Activated CD4-positive, alpha-beta T cell treated with anti-CD3 and anti-CD28 coated beads for 1 hour (primary cell): Measurements from ENCODE around the gene PPP6R3.

Experiments
- DNase-seq: peaks from one replicate; pipeline ENCODE4 v3.0.0-alpha.2; 2020

The PPP6R3 gene

DNA sequence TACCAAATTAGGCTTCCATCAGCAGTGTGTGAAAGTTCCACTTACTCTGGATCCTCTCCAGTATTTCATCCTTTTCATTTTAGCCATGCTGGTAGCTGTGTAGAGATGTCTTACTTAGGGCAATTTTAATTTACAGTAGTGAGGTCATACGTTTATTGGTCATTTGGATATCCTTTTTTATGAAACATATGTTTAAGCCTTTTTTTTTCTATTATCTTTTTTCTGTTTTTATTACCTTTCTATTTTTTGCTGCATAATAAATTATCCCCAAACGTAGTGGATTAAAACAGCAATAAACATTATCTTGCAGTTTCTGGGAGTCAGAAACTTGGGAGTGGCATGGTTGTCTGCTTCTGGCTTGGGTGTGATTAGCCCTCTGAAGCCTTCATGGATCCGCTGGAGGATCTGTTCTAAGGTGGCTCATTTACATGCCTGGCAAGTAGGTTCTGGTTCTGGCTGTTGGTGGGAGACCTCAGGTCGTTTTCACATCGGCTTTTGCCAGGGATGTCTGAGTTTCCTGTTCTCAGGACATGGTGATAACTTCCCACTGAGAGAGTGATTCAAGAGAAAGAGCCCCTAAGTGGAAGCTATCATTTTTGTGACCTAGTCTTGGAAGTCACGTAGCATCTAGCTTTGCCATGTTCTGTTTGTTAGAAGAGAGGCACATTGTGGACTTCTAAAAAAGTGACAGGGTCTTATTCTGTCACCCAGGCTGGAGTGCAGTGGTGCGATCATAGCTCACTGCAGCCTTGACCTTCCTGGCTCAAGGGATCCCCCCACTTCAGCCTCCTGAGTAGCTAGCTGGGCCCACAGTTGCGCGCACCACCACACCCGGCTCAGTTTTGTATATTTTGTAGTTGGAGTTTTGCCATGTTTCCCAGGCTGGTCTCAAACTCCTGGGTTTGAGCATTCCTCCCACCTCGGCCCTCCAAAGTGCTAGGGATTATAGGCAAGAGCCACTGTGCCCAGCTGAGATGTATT, 38.6 kb downstream of the PPP6R3 start:
- DNase-seq, result no peak

DNA sequence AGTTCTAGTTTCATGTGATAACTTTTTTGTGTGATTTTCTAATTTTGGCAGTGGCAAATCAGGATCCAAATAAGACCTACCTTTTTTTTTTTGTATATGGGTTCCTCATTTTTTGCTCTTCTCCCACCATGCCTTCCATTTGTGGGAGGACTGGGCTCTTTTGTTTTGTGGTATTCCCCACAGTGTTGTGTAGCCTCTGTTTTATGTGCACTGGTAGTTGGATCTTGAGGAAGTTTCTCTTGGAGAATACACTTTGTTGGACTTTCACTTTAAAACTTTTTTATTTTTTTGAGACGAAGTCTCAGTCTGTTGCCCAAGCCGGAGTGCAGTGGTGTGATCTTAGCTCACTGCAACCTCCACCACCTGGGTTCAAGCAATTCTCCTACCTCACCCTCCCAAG, 39.7 kb downstream of the PPP6R3 start:
- DNase-seq, result no peak

DNA sequence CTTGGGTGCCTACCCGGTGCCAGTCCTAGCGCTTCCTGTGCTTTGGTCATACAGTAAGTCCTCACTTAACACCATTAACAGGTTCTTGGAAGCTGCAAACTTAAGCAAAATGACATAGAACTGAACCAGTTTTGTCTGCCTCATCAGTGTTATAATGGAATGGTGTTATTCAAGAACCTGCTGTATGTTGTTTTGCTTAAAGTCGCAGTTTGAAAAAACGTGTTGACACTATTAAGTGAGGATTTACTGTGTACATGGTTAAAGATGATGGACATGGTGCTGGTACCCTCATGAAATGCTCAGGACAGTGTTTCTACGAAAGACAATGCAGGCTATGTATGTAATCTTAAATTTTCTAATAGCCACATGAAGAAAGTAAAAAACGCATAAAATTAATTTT, 41.3 kb downstream of the PPP6R3 start:
- DNase-seq, result no peak

DNA sequence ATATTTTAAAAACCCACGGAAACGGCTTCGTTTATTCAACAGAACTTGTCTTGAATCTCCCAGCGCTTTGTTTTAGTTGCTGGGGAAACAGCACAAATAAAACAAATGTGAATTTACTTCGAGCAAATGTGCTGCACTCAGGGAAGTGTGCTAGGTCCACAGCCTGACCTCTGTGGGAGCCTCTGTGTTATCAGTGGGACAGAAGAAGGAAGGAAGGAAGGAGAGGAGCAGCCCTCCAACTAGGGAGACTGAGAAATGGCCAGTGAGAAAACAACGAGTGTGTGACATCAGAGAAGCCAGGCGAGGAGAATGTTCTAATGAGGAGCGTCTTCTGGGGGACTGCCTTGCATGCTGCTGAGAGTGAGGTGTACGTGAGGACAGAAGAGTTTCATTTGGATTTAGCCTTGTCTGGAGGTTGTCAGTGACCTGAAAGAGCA, 42.7 kb downstream of the PPP6R3 start:
- DNase-seq, result no peak

DNA sequence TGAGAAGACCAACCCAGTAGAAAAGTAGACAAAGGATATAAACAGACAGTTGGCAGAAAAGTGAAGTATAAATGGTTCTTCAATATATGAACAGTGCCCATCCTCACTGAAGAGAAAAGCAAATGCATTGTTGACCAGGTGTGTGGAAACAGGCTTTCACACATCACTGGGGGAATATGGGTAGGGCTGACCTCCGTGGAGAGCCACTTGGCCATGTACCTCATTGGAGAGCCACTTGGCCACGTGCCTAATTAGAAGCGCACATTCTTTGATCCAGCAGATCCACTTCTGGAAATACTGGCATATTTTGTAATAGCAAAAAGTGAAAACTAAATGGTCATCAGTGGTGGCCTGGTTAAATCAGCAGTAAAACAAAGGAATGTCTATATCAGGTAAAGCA, 43.2 kb downstream of the PPP6R3 start:
- DNase-seq, result no peak

DNA sequence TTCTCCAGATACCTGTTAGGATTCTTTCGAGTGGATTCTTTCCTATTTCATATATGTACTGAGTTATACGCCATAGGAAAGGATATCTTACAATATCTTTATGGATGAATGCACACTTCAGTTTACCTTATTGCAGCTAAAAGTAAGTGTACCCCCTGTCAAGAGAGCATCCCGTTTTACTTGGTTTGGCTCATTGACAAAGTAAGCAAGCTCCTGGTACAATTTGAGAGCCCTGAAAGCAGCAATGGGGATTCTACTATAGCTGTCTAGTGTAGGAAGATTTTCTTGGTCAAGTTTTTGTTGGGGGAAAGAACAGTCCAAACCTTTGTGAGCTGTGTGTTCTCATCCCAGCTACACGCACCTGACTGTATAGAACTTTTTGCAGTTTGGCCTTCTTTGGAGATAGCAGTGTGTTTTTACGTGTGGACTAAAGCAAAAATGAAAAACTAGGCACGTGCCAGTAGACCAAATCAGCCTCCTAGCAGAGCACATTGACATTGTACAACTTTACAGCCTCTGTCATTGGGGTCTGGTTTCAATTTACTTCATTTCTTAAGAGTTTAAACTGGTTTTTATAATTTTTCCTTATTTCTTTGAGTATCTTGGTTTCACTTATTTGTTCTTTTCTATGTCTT, 44.0 kb downstream of the PPP6R3 start:
- no peak for DNase-seq

DNA sequence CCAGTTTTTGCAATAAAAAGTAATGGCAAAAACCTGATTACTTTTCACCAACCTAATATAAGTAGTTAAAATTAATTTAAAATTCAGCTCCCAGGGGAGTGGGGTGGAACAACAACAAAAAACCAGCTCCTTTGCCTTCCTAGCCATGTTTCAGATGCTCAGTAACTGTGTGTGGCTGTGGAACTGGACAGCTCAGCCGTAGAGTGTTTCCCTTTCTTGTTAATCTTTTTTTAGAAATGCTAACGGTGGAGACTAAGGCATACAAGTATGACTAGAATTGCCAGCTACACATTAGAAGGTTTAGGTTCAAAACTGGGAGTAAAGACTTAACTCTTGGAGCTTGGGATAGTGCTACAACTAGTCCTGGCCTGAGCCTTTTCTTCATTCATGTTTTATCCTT, 45.0 kb downstream of the PPP6R3 start:
- no peak for DNase-seq

DNA sequence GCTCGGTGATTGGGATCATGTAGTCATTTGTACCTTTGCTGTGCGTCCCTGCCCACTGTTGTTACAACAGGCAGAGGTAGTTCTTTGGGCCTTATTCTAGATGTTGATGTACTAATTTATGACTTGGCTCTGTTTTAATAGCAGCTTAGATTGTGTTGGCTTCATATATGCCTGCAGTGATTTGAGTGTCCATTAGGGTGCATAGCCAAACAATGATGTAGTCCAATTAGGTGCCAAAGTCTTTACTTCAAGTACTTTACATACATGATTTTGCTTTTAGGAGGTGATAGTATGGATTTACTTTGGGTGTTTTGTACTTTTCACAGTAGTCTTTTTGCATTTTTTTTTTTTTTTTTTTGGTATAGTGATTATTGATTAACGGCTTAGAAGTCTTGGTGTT, 46.4 kb downstream of the PPP6R3 start:
- DNase-seq, result no peak

DNA sequence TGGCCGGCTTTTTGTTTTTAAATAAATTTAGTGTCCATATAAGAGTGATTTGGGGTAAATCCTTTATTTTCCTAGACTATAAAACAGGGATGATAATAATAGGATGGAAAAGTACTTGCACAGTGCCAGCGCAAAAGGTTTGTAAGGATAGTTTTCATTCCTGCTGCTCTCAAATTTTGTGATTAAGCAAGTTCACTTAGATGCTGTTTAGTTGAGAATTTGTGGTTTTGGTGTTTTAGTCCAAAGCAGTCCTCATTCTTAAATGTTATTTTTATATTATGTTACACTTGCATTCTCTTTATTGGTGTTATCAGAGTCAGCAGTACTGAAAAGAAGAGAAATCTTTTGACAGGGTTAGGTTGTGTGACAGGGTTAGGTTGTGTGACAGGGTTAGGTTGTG, 47.9 kb downstream of the PPP6R3 start:
- no peak for DNase-seq

DNA sequence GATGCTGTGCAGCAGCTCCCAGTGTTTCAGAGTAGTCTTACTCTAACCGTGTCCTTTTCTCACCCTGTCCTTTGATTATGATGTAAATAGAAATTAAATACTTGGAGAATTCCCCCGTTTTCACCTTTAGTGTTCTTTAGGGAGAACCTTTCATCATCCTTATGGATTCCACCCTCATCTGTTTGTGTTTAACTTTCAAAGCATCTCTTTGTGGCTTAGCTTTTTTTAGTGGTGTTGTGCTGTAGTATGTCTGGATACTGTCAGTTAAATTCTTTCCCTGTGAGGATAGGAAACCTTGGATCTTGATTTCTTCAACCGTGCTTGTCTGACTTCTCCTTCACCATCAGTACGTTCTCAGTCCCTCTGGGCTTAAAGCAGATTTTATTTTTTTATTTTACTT, 48.5 kb downstream of the PPP6R3 start:
- no peak for DNase-seq

DNA sequence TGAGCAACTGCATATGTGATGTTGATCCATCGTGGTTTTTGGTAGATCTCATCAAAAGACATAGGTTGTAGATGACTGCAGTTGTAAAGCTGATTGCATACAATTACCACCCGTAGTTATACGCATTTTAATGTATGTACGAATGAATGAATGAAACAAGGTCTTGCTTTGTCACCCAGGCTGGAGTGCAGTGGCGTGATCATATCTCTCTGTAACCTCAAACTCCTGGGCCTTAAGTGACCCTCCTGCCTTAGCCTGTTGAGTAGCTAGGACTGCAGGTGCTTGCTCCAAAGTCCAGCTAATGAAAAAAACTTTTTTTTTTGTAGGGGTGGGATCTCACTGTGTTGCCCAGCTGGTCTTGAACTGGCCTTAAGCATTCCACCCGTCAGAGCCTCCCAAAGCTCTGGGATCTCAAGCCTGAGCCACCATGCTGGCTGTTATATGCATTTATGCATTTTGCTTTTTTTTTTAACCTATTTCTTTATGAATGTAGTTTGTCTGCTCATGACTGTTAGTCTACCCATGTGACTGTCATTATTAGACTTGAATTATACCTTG, 53.5 kb downstream of the PPP6R3 start:
- no peak for DNase-seq

DNA sequence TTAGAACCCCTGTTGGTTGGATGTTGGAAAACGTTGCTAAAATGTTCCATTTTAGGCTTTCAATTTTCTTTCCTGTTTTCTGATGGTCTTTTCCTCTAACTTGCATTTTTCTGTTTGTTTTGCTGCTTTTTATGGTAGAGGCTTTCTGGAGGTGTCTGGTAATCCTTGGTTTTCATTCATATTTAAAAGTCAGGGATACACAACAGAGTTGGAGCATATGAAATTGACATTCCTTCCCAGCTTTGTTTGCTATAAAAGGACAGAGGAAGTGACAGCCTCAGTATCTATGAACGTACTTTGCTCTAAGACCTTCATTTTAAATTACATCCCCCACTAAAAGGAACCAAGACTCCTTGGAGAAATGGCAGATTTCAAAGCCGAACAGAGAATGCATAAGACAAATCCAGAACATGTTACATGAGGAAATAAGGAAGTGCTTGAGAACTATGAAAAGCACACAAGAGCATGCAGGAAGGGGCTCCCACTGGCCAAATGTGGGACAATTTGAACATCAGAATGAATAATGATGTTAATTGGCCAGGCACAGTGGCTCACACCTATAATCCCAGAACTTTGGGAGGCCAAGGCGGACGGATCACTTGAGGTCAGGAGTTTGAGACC, 56.7 kb downstream of the PPP6R3 start:
- DNase-seq, result no peak

DNA sequence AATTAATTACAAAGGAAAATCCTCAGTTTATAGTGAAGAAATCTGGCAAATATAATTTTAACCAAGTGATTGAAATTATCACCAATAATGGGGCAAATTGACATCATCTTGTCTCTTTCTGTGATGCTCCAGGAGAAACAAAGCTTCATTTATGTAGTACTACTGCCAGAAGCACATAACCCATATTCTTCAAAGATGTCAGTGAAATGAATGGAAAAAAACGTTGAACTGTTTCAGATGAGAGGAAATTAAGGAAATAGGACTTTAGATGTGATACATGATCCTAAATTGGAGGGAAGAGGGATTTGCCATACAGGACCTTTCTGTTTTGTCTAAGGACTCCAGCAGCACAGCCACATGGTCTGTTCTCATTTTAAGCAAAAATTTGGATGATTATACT, 57.6 kb downstream of the PPP6R3 start:
- DNase-seq, result no peak

DNA sequence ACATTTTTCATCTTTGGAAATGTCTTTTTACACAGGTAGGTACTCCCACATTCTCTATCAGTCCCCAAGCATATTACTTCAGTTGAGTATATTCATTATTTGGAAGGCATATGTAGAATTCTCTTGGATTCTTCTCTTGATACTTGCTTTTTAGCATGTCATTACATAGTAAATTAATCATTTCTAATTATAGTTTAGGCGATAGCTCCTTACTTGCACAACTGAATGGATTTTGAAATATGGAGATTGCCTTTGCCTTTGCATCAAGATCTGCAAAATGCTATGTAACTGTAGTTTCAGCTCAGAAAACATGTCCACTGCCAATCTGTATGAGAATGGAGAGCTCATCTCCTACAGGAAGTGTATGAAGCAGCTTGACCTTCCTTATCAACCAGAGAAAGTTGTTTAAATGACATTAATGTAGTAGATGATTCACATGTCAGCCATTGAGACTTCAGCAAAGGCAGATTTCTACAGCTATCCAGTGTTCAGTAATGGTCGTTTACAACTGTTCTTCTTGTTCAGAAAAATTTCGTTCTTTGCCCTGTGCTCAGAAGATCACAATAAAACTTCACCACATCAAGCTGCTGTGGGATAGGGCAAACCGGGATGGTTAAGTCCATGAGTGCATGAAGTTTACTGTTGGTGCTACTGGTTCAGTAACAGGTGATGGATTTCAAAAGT, 61.6 kb downstream of the PPP6R3 start:
- DNase-seq, result no peak

DNA sequence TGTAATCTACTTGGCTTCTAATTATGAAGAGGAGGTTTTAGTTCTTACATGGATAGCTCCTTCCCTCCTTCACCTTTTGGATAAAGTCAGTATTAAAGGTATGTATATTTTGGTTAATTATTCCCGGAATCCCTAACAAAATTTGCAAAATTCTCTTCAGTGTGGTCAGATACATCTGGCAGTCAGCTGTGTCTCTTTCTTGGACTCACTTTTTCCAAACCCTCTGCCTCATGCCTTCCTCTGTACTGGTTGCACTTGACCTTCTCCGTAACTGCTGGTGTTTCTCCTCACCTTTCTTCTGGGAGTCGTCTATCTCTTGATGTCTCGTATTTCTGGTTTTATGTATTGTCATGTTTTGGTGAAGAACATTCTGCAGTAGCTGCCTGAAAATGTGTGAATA, 62.5 kb downstream of the PPP6R3 start:
- DNase-seq, result no peak

DNA sequence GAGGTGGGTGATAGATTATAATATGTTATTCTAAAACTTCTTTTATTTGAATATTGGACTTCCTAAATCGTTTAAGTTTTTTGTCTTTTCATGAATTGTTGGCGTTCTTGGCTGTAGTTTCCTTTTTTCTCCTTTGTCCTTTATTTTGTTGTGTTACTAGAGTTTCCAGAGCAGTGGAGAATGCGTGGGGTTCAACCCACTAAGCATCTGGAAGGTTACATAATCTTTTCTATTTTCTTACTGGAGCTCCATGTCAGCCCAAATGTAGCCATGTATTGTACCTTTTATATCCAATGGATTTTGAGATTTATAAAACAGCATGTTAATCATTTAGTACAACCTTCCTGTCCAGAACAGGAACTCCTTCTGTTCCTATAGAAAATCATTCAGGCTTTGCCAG, 63.2 kb downstream of the PPP6R3 start:
- DNase-seq, result no peak

DNA sequence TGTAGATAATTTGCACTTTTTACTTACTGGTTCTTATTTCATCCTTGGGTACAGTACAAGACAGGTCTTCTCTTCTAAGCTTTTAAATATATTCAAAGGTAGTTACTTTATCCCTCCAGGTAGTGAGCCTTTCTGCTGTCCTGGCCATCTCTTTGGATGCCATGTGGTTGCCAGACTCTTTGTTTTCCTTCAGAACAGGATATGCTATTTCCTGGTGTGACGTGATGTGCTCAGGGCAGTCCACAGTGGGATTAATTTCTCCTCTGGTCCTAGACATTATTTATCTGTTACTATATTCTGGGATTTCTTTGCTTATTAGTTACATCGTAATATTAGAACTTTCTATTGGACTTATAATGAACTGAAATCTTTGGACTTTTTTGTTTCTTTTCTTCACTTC, 63.7 kb downstream of the PPP6R3 start:
- no peak for DNase-seq

DNA sequence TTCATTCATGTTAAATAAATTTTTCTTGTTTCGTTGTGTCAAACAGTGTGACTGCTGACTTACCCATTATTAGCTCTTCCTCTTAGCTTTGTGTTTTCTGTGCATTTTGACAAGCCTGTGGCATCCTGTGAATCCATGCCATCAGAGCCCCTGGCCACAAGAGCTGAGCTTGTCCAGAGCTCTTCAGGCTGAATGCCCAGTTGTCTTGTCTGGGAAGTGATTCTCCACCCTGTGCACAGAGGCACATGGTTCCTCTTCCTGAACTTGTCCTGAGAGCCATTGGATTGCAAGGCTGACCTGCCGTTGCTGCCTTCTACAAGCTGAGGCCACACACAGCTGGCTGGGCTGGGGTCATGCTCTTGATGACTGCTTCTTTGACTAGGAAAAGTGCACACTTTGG, 64.1 kb downstream of the PPP6R3 start:
- DNase-seq, result no peak

DNA sequence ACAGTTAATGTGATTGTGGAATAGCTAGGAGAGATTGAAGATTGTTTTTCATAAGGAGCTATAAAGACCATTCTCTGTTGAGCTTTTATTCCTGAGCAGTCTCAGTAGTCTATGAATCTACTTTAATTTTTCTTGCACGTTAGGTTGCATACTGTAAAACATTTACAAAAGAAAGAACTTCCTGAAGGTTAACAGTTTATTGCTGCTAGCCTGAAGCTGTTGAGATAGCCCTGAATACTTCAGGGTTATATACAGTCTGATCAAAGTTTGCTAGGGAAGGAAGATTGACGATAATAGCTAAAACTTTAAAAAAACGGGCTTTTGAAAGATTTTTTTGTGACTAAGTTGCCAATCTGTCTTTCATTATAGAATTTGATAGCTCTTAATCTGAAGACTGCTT, 64.8 kb downstream of the PPP6R3 start:
- DNase-seq, result no peak

DNA sequence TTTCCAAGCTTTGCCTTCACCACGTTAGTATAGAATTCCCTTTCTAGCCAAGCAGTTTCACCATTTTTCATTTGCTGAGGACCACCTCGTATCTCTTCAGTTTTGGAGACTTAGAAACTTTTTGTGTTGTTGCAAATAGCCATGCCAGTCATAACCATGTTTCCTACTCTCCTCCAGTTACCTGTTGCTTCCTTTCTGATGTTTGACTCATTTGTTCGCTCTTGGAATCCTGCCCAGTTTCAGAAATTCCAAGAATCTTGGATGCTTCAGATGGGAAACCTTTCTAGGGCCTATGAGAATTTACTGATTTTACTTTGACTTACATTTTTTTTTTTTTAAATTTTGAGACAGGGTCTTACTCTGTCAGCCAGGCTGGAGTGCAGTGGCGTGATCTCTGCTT, 65.4 kb downstream of the PPP6R3 start:
- DNase-seq, result no peak

DNA sequence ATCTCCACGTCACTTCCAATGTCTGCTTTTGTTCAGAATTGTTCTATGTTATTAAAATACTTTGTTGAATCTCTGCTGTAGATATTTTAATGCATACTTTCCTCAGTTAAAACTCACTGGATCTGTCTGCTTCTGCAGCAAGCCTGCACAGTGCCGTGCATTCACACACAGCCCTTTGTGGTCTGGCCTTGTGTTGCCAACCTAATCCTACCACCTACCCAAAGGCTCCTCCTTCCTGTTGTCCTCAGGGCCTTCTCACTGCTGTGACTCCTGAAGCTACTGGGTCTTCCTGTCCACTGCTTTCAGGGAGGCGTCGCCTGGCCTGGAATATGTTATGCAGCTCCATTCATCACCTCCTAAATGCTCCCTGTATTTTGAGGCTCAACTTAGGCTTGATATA, 67.0 kb downstream of the PPP6R3 start:
- DNase-seq, result no peak

DNA sequence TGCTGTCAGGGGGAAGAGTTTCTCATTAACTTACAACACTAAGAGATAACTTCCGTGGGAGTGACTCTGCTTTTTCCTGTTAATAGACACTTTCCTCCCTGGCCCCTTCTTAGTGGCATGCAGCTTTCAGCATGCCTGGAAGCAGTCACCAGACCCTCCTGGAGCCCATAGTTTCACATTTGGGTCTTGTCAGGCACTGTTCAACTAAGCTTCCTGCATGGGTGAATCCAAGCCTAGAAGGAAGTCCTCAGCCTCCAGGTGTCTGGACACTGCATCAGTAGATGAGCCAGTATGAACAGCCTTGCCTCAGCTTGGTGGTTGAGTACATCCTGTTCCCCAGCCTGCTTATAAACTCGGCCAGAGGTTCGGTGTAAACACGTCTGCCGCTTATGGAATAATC, 68.1 kb downstream of the PPP6R3 start:
- DNase-seq, result no peak

DNA sequence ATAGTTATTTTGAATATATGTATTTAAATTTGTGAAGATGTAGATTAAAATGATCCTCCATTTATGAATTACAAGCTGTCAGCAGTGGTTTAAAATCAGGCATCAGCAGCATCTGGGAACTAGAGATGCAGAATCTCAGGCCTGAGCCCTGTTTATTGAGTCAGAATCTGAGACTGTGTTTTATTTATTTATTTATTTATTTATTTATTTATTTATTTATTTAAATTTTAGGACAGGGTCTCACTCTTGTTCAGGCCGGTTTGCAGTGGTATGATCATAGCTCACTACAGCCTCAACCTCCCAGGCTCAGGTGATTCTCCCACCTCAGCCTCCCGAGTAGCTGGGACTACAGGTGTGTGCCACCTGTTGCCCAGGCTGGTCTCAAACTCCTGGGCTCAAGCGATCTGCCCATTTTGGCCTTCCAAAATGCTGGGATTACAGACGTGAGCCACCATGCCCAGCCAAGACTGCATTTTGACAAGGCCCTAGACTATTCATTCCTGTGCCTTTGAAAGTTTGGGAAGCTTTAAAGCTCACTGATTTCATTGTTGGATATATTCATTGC, 70.7 kb downstream of the PPP6R3 start:
- DNase-seq, result no peak
